HG02981 (cell line): ENCODE measurements around the gene CFAP77.

Source experiments
- ATAC-seq: cut with Tn5 transposase; IDR thresholded peaks from one replicate; pipeline ENCODE4 v1.9.1; 2021; ENCODE audit warnings: mild to moderate bottlenecking, moderate library complexity; ENCODE audit not compliant: unreplicated experiment

The CFAP77 gene

GRCh38 chr9:132575005-132575609 is 165.1 kb downstream of the CFAP77 start:
- ATAC-seq, result no peak

GRCh38 chr9:132575811-132576210 is 165.8 kb downstream of the CFAP77 start:
- no peak for ATAC-seq

GRCh38 chr9:132577119-132577518 is 167.1 kb downstream of the CFAP77 start:
- no peak for ATAC-seq

GRCh38 chr9:132578367-132578932 is 168.4 kb downstream of the CFAP77 start:
- no peak for ATAC-seq

- no peak for ATAC-seq
Measured at GRCh38 chr9:132579427-132579798, 169.4 kb downstream of the CFAP77 start.

GRCh38 chr9:132582276-132582785 is 172.3 kb downstream of the CFAP77 start, which contains the start of gene BARHL1:
TSS of gene BARHL1 (plus strand) at chr9:132582606. CDS start at chr9:132582798, 192 bp downstream.
- ATAC-seq, result no peak

- ATAC-seq, result no peak
Measured at GRCh38 chr9:132582786-132583583, 173.0 kb downstream of the CFAP77 start.

GRCh38 chr9:132583584-132584304 is 173.7 kb downstream of the CFAP77 start:
- no peak for ATAC-seq

GRCh38 chr9:132584601-132585560 is 174.9 kb downstream of the CFAP77 start:
- ATAC-seq, result no peak

- ATAC-seq, result no peak
Measured at GRCh38 chr9:132585954-132586829, 176.2 kb downstream of the CFAP77 start.

GRCh38 chr9:132586830-132587591 is 177.0 kb downstream of the CFAP77 start:
- ATAC-seq, result no peak

- no peak for ATAC-seq
Measured at GRCh38 chr9:132587592-132587955, 177.6 kb downstream of the CFAP77 start.

- ATAC-seq, result no peak
Measured at GRCh38 chr9:132588098-132588497, 178.1 kb downstream of the CFAP77 start.

GRCh38 chr9:132588501-132589147 is 178.6 kb downstream of the CFAP77 start:
- ATAC-seq, result no peak

- no peak for ATAC-seq
Measured at GRCh38 chr9:132589148-132590036, 179.4 kb downstream of the CFAP77 start.

GRCh38 chr9:132590037-132590317 is 180.0 kb downstream of the CFAP77 start:
- no peak for ATAC-seq
